Measurements from ENCODE around the gene PIGN.

The PIGN gene

DNA sequence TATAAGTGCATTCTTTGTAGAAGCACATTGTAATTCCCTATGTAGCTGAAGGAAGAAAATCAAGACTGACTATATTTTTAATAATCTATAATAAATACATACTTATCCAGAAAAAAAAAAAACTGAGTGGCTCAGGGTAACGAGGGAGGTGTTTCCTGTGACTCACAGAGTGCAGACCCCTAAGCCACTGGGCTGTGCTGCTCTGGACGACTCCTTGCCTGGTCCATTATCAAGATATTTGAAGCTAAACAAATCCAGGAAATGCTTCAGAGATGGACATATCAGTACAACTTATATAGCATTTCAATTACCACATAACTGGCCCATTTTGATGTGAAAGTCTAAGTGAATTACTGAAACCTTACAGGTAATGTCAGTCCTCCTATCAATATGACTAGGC, 80.6 kb downstream of the PIGN start:
- DNase-seq (ENCODE audit: low read depth) = no peak

DNA sequence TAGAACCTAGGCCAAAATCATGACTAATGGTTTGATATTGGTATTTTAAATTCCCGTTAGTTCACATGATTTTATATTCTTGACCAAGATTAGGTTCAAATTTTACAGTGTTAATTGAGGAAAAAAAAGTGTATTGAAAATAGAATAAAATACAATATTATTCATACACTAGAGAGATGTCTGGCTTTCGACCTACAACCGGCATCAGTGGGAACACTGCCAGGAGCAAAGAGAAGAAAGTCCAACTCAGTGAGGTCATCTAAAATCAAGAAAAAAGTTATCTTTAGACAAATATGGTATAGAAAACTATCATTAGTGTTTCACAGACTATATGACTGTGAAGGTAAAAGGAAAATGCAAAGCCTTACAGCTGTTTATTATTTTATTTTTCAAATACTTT, 81.5 kb downstream of the PIGN start:
- DNase-seq (ENCODE audit: low read depth) = no peak

DNA sequence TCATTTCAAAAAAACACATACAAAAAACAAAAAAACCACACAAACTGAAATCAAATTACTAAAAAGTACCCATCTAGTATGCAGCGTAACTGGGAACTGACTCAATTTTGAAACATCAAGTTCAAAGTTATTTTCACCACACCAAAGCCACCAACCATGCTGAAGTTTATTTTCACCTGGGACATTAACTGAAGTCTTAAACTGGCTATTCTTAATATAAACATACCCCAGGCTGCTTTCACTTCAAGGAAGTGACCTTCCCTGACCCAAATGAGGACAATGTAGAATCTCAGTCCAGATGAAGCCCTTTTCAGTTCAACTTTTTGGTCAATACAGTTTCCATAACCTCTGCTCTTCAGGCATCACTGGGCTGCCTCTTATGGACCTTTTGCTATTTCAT, 84.6 kb downstream of the PIGN start:
- no peak for DNase-seq (ENCODE audit: low read depth)

DNA sequence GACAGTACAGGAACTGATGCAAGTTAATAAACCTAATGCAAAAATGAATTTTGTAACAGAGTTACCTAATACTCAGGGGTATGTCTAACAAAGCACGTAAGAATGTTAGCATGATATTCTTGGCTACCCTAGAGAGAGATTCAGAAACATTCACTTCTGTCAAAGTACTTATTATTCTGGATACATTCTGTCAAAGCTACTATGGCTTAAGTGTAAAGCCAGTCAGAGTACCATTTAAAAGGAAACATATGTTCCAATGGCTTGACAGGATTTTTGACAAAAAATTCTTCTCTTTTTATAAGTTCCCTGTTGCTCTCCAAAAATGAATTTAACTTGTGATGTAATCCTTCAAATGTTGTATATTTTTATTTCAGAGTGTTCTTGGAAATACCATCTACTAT, 85.5 kb downstream of the PIGN start:
- DNase-seq (ENCODE audit: low read depth) = no peak

DNA sequence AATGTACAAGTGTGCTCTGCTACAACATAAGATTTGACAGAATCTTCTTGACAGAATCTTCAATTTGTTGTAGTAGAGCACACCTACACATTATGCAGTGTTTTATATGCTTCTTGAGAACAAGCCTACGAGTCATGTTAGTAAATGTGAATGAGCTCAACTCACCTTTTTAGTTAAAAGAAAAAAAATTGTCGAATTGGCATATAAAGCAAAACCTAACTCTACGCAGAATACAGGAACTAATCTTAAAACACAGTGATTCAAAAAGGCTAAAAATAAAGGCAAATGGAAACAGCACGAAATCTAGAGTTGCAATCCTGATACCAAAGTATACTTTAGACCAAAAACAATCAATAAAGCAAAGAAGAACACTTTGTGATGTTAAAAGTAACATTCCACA, 87.9 kb downstream of the PIGN start:
- no peak for DNase-seq (ENCODE audit: low read depth)

DNA sequence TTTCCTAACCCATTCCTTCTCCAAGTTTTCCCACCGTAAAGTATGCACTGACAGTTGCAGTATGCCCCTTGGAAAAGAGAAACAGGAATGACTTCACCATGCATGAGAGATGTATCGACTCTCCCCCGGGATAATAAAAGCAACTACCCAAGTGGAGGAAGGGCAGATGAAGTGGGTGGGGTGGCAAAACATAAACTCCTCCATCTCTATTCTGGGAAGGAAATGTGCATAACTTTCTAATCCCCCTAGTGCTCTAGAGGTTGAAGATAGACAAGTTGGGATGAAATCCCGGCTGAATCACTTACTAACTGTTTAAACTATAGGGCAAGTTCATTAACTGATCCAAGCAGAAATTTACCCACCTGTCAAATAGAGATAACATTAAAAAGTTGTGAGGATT, 89.2 kb downstream of the PIGN start:
- DNase-seq (ENCODE audit: low read depth) = no peak

DNA sequence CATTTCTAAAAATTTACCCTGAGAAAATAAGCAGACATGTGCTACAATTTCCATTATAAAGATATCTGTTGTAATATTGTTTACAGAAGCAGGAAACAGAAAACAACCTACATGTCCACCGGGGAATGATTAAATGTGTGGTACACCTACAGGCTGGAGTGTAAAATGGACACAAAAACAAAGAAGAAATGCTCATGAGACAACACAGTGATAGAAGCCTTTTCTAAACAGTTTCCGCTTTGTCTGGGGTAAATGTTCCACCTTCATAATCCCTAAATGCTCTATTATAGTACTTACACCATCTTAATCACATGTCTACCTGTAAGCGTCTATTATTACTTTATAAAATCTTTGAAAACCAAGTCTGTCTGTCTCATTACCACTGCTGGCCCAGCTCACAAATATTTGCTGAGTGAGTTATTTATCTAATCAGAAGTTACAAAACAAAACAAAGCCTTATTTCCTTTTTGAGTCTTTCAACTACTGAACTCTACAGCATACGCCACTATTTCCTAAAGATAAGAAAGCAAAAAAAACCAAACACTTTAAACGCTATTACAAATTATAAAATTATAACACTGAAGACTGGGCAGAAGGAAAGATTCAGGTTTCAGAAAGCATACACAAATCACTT, 95.3 kb downstream of the PIGN start:
- DNase-seq (ENCODE audit: low read depth) = no peak

DNA sequence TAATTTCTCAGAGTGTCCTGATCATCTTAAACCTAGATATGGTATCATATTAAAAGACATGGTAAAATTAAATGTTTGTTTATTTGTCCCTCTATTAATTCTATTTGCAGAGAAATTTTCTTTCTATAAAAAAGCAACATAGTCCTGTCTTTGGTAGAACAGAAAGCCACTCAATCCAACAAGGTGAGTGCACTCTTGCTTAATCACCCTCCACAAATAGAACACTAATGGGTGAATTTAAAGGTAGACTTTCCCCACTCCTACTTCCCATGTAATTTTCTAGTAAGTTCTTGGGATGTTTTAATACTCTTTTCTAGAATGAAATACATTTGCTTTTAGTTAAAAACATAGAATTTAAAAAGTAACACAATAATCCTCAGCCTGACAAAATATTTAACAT, 97.7 kb downstream of the PIGN start:
- DNase-seq (ENCODE audit: low read depth) = no peak

DNA sequence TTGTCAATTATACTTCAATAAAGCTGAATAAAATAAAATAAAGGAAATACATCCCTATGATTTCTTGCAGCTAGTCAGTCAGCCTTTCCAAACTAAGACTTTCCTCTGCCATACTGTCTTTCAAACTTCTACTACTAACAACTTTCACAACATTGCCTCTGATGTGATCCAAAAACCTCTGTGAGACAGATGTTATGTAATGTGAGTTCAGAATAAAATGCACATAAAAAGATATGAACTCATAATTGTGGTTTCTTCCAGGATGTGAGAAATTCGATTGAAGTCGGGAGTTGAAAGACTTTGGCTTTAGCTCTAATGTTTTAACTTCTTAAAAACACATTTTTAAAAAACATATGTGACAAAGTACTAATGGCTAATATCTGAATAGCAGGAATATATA, 98.7 kb downstream of the PIGN start:
- DNase-seq (ENCODE audit: low read depth) = no peak

DNA sequence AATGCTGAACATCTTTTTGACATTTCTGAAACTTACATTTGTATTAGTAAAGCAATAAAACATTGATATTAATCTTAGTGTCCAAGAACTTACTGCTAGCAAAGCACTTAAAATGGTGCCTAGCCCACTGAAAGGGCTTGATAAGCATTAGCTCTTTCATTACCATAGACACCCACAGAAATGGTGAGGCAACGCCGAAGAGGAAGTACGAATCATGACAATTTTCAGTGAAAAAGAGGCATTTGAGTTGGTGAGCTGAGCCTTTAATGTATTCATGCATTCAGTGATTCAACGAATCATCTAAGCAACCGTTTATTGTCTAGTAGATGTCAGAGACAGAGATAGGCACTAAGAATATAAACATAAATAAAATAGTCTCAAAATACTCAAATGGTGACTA, 101.1 kb downstream of the PIGN start:
- no peak for DNase-seq (ENCODE audit: low read depth)

DNA sequence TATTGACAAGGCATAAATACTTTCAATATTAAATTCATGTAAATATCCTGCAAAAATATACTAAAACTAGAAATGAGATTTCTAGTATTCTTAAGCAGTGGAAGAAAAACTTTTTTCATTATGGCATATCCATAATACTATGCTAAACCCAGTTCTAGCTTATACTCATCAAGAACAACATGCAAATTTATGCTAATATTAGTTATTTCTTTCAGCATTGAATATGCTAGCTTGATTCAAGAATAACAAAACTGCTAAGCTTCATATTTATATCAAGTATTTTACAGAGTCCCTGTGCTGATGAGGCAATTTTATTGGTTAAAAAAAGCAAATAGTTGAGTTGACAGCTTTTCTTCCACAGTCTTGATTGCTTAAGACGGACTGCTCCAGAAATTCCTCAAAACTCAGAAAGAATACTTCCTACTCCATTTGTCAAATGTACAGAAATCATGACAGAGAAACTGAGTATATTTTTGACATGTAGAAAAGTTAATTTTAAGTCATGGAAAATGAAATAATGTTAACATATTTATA, 105.0 kb downstream of the PIGN start:
- DNase-seq (ENCODE audit: low read depth) = no peak

DNA sequence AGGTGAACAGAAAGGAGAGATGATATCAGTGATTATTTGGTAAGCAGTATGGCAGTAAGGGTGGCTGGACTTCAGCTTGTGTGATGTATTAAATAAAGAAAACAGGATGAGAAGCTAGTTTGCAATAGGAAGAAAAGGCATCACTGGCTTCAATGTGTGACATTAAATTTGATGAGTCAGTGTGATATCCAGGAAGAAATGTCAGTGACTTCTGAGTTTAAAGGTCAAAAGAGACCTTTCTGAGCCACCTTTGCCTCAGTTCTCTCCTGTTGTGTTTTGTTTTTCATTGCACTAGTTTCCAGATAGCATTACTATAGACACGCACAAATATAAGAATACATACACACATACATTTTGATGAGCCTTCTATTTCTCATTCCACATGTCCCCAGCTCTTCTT, 105.6 kb downstream of the PIGN start:
- DNase-seq (ENCODE audit: low read depth) = no peak

DNA sequence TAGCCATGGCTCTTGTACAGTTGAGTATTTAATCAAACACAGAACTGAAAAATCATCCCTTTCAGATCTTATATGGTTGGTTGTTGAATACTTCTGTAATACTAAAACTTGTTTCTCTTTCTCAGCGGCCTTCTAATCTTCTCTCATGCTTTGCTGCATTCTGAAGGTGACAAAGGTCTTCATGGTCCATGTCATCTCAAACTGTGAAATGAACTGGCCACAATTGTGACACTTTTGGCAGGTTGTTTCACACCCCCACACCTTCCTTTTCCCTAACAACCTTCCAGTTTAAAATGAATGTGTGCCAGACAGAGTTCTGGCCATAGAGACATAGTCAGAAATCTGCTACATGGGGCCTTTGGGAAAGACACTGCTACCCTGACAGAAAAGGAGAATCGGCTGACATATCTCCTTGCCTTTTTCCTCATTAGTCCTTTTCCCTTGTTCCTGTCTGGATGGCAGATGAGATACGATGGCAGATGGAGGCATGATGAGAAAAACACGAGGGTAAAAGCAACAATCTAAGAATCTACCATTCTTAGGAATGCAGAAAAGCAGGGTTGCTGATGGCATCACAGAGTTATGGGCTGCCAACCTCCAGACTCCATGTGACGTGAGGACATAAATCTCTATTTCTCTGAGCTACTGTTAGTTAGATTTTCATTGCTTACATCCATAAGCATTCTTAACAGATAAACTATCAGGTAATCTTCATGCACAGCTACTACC, 106.5 kb downstream of the PIGN start:
- no peak for DNase-seq (ENCODE audit: low read depth)

DNA sequence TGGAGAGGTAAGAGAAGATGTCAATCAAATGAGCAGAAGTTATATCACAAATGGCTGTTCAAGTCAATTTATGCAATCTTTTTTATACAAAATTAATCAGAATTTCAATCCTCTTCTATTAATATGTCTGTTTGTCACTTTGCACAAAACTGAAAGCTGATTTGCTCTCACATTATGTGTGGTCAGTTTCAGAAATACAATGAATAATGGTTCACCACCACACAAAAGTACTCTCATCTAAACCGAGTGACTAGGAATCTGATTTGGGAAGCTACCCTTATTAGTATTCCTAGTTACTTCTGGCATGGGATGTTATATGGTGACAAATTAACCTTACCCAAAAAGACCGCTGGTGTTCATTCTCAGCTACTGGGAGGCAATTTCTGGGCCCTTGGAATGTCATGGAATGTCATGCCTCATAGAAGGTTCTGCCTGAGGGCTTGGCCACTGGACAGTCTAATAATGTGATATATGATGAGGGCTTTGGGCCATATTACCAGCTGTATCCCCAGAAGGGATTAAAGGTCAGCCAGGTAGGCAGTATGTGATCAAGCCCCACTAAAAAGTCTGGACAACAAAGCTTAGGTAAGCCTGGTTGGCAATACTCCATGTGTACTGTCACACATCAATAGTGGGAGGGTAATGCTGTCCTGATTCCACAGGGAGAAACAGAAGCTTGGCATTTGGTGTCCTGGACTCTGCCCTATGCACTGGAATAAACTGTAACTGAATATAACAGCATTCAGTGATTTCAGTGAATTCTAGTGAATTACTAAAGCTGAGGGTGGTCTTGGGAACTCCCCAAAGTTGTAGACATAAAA, 113.2 kb downstream of the PIGN start:
- no peak for DNase-seq (ENCODE audit: low read depth)

DNA sequence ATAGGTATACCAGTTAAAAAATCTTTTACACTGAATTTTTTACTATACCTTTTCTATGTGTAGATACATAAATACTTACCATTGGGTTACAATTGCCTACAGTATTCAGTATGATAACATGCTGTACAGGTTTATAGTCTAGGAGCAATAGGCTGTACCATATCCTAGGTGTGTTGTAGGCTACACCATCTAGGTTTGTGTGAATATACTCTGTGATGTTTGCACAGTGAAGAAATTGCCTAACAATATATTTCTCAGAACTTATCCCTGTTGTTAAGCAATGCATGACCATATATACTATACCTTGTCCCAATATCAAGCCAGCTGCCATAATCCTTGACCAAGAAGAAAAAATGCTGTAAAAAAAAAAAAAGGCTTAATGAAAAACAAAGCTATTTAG, 114.5 kb downstream of the PIGN start:
- DNase-seq (ENCODE audit: low read depth) = no peak

DNA sequence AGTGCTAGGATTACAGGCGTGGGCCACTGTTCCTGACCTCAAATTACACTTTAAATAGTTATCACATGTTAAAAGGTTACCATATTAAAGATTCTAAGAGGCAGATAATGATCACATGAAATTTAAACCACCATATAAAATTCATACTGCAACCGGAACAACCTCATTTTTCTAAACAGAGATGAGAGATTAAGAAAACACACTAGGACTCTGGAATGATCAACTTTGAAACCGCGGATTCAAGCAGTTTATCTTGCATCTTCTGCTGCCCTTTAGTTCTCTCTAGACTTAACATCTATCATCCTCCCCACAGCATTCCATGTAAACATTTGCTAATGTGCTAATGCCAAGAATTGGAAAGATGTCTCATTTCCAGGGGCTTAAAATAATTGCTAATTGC, 115.8 kb downstream of the PIGN start:
- no peak for DNase-seq (ENCODE audit: low read depth)

DNA sequence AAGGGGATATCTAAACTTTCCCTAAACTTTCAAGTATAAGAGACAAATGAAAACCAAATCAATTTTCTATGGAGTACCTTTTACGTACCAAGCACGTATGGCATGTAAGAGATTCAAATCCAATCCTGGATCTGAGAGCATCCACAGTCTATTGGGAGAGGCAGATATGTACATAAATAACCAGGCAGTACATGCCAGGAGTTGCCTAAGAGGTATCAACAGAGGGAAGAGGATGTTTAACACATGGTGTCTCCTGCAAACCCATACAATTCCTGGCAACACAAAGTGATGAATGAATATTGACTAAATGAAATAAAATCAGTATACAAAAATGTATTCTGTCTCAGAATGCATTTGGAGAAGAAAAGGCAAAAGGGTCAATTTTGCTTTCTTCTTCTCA, 116.6 kb downstream of the PIGN start:
- no peak for DNase-seq (ENCODE audit: low read depth)

DNA sequence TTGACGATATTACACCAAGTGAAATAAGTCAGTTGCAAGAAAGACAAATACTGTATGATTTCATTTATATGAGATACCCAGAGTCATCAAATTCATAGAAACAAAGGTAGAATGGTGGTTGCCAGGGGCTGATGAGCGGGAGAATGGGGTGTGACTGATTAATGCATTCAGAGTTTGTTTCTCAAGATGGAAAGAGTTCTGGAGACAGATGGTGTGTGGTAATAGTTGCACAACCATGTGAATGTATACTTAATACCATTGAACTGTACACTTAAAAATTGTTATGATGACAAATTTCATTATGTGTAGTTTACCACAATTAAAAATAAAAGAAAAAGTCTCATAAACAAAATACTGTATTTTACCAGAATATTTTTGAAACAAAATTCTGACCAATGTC, 117.3 kb downstream of the PIGN start:
- no peak for DNase-seq (ENCODE audit: low read depth)

DNA sequence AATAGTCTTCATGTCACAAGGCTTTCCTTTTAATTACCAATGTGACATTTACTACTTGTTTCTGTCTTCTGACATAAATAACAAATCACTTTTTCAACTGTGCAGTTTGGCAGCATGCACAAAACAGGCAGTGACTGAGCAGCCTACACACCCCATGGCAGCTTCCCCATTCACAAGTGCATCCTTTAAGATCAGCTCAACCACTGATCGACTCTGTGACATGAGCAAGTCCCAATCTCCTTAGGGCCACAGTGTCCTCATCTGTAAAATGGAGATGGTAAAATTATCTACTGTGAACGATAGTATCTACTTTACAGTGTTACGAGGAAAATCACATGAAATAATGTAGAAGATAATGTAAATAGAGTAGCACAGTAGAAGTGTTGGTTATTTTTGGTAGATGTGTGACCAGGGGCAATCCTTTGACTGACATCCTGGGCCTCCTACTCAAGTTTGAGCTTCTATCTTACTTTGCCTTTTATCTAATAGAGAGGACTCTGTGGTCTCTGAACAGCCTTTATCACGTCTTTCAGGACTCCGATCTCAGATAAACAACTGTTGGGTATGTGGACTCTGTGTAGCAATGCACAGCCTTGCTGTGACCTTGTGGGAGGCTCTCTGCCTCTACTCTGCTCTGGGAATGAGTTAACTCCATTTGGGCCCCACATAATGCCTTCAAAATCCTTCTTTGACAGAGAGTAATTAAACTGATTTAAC, 120.6 kb downstream of the PIGN start:
- DNase-seq (ENCODE audit: low read depth) = no peak

DNA sequence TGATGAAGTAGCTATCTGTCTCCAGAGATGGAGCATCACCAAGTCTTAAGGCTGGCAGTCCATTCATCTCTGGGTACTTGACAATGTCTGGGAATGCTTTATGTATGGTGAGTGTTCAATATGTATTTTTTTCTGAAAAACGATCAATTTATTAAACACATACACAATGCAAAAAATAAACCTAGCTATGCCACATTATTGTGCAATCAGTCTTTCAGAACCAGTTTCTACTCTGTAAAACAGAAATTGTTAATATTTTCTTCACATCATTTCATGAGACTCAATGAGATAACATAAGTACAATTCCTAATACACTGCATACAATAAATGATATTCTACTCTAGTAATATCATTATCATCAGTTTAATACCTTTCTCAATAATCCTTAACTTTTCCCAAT, 122.5 kb downstream of the PIGN start:
- DNase-seq (ENCODE audit: low read depth) = no peak

DNA sequence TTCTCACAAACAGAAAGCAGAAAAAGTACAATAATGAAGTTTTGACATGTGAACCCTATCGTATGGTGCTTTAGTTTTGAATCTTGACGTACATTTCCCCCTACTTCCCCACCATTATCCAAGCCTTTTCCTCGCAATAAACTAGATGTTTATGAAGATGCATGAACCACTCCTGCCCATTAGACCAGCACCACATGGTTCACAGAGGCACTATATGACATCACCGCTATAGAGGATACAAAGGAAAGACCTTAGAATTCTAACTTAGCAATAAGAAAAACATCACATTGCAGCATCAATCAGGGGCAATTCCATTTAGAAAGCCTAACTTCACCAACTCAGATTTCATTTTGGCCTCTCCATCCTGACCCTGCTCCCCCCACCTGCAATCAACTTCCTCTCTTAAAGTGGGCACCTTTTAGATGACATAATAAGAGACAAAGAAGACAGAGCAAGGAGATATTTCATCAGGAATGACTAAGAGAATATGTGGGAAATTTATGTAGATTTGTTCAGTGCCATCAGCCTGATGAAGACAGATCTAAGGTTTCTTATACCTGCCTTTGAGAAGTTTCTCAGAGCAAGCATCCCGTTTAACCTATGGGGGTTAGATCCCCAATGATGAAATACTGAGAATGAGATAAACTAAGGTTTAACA, 124.9 kb downstream of the PIGN start:
- no peak for DNase-seq (ENCODE audit: low read depth)

DNA sequence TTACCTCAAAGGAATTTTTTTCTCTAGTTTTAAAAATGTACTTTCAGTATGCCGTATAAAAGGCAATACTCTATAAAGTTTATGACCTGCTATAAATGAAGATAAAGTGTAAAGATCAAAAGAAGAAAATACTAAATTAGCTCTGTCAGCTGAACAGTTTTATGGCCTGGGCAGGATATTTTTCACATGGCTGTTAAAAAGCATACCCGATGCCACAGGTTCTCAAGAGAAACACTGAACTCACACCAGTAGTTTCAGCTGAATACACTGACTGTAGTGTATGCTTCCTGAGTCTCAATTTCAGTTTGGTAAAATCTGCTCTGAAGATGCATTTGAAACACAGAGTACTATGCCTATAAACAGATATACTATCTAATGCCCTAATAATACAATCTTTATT, 126.0 kb downstream of the PIGN start:
- DNase-seq (ENCODE audit: low read depth) = no peak

Measured in stimulated activated CD8-positive, alpha-beta memory T cell treated with anti-CD3 and anti-CD28 coated beads, Interleukin-12 subunit alpha, Interleukin-12 subunit beta, amount 100 ng/mL, for 4 hours (primary cell).